ENCODE data around the gene TMEM50B.
A peak's percentile ranks its signal among the peaks of the same experiment; 100 is the strongest.
"Not testable (repeated sequence)": the region's sequence is repeated elsewhere in the genome, so short reads cannot be mapped to it uniquely, and the experiment has no call there.

The TMEM50B gene

DNA sequence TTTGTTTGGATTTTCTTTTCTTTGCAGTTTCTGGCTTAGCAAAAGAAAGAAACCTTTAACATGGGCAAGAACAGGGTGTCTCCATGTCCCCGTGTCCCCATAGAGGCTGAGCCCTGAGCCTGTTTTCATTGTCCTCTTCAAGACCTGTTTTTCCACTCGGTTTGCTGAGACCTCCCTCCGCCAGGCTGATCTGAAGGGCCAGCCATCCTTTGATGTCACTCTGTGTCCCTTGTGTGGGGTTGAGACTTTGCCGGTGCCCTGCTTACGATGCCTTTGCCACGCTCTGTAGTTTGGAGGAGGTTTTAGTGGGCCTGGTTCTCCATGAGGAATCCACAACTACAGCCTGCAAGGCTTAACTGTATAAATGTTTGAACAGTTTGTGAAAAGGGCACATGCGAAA is 52.7 kb downstream of the TMEM50B start:
- DNase-seq: no peak

GRCh38 chr21:33425825-33426224 is 53.9 kb downstream of the TMEM50B start:
- no peak for DNase-seq

DNA sequence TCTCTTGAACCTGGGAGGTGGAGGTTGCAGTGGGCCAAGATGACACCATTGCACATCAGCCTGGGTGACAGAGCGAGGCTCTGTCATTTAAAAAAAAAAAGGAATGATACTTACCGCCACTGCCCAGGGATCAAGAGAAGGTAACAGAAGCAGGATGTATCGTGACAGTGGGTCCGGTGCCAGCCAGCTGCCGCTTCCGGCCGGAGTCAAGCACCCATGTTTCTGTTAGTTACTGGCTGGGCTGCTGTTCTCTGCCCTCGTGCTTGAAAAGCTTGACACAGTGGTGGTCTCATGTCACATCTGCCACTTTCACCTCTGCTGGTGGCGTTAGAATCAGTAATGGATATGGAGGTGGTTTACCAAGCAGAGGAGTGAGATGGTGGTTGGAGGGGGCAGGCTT is 55.6 kb downstream of the TMEM50B start:
- no peak for DNase-seq

DNA sequence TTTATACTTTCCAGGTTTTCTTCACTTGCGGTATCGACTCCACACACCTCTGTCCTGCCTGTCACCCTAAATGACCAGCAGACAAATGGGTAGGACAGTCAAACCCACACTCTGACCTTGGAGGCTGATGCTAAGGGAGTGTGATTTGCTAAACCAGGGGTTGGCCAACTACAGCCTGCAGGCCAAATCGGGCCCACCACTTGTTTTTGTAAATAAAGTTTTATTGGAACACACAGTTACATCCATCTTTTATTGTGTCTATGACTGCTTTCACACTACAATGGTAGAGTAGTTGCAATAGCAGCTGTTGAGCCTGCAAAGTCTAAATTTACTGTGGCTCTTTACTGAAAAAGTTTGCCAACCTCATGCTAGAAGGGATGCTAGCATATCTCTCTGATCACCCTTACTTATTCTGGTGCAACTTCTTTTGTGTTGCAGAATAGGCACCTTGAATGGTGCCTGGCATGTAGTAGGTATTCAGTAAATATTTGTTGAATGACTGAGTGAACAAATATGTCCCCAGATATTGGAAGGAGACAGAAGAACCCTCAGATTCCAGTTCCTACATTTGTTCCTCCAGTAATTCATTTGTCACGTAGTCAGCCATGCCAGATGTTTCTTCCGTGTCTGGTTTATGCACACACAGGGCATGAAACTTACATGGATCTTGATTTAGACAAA is 57.9 kb downstream of the TMEM50B start:
- no peak for DNase-seq

DNA sequence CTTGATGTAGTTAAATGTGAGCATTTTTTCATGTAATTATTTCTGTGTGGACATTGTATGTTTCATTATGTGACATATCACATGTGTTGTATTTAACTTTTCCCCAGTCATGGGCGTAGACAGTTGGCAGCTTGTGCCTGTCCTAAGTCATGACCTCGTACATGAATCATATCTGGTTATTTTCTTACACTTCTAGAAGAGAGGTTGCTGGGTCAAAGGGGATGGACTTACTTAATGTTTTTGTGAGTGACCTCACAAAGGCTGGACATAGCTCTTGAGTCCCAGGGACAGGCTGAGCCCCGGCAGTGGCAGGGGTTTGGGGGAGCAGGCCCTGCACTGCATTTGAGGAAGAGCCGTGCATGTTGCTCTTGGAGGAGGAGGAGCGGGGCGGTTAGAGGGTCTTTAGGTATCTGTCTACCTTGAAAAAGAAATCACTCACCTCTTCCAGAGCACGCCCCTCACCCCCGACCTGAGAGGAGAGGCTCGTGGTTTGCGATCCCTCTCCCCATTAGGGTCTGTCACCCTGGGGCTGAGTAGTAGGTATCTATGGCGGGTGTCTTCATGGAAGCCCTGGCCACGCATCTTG is 60.1 kb downstream of the TMEM50B start:
- no peak for DNase-seq

DNA sequence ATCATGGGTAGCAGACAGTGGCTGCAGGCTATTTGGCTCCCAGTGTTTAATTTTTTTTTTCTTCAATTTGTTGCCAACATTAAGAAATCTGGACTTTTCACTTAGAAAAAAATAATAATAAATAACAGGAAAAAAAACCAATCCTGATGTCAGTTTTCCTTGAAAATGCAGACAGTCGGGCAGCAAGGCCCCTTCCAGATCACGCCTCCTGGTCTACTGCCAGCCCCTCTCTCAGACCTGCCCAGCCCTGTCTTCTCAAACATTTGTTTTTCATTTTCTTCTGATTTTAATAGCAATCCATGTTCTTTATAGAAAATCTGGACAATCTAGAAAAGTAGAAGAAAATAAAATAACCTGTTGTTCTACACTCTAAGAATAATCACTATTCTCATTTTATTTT is 61.1 kb downstream of the TMEM50B start:
- no peak for DNase-seq

GRCh38 chr21:33414926-33415325 is 64.8 kb downstream of the TMEM50B start:
- DNase-seq: no peak

DNA sequence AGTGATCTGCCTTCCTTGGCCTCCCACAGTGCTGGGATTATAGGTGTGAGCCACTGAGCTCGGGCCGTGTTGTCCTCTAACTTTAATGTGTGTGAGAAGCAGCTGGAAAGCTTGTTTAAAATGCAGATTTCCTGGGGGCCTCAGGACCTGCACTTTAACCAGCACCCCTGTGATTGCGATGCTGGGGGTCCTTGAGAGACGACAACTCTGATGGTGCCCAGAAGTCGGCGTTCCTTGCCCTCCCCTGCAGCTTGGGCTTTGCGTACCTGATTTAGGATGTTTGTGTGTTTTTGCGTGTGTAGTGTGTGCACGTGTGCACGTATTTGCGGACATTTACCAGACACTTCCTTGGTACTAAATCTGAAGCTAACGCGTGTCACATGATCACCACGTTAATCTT is 65.7 kb downstream of the TMEM50B start:
- DNase-seq: no peak

DNA sequence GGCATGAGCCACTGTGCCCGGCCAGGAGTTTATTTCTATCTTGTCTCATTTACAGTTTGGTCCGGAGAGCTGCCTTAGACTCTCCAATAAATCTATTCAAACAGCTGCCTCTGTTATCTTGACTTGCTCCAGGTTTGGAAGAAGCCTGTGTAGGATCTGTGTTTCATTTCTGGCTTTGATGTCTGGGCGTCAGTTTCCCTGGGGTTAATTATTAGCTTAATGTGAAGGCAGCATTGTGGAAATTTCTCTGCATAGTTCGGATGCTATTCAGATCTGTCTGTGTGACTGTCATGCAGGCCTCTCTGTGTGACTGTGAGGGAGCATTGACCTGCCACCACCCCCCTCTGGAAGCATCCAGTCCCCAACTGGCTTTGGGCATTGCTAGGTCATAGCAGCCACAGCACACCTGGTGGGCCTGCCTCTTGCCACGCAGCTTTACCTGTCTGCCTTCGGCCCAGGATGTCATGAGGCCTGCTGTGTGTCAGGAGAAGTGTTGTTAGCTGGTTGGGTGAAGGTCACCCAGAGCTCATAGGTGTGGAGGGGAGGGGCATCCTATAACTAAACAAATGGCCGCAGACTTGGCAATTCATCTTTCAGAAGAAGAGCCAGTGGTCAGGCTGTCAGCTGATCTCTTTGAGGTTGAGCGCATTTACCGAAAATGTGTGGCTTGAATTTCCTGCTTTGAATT is 66.8 kb downstream of the TMEM50B start:
- DNase-seq: peak in 1 of 5 experiments; percentile 26

- not testable (repeated sequence) for DNase-seq
Measured at GRCh38 chr21:33412439-33412831, 67.3 kb downstream of the TMEM50B start.

DNA sequence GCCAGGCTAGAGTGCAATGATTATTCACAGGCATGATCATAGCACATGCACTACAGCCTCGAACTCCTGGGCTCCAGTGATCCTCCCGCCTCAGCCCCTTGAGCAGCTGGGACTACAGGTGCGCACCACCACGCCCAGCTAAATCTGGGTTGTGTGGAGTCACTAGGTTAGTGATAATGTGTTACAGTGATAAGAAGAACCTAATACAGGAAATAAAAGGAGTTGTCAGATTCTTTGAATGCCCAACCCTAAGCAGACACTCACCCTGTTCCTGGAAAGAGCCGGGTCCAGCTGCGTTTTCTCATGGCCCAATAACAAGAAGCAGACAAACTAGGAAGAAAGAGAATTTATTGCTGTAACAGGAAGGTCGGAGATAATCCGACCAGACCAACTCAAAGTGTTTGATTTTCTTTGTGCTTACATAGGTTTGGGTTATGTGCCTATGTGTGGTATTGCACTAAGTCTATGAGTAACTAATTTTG is 67.8 kb downstream of the TMEM50B start:
- DNase-seq: no peak

DNA sequence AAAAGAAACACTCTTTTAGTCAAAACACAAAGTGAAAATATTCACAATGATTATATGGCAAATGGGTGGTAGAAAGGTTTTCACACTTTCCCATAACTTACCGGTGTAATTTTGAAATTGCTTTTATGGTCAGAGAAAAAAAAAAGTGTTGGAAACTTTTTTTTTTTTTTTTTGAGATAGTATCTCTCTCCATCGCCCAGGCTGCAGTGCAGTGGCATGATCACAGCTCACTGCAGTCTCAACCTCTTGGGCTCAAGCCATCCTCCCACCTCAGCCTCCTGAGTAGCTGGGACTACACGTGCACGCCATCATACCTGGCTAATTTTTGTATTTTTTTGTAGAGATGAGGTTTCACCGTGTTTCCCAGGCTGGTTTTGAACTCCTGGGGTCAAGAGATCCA is 73.3 kb downstream of the TMEM50B start:
- DNase-seq: peak in 2 of 5 experiments; percentile 10 to 44

DNA sequence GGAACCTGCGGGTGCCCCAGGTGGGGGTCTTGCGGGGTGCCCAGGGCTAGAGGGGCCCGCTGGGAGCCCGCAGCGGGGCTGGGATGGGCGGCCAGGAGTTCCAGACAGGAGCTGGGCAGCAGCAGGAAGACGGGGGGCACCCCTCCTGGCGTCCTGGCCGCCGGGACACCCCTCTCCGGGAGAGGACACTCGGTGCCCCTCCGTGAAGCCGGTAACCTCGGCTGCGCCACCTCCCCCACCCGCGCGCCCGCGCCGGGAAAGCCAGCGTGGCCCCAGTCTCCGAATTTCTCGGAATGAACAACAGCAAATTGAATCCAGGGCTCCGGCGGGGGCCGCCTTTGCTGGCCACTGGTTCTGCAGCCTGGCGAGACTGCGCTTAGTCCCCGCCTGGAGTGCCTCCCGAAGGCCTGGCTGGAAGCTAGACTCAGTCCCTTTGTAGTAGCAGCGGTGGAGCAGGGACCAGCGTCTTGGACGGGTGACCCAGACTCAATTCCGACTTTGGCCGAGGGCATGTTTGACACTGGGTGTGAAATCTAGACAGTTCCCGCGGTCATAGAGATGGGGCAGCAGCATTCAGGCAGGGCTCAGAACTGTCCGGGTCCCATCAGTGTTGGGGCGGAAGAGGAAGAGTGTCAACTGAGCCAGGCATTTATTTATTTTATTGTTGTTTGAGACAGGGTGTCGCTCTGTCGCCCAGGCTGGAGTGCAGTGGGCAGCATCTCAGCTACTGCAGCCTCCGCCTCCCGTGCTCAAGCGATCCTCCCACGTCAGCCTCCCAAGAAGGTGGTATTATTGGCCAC is 75.8 kb downstream of the TMEM50B start:
- peak in 2 of 5 experiments; percentile 10 to 47 for DNase-seq

DNA sequence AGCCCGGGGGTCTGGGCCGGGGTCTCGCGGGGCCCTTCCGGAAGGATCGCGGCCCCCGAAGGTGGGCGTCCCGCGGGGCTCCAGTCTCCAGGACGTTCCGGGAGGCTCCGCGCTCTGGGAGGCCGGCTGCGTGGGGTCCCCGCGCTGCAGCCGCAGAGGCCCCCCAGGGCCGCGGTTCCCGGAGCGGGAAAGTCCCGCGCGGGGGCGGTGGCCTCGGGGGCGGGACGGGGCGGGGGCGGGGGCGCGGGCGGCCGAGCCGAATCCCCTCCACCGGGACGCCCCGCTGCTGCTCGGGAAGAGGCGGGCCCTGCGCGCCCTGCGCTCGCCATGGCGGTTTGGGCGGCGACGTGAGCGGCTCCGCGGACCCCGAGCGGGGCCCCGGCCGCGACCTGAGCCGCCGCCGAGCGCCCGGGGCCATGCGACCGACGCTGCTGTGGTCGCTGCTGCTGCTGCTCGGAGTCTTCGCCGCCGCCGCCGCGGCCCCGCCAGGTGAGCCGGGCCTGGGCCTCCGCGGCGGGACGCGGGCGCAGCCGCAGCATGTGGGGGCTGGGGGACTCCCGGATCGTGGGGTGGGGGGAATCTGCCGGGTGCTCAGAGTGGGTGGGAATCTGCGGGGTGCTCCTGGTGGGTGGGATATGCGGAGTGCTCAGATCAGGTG is 76.5 kb downstream of the TMEM50B start, which contains the start of gene IFNGR2:
Gene IFNGR2 (plus strand): TSS at position 286 of the 658 bp plus-strand sequence. CDS start 131 bp downstream, at position 417.
- peak; percentile 7 to 56 (median 34) for DNase-seq

DNA sequence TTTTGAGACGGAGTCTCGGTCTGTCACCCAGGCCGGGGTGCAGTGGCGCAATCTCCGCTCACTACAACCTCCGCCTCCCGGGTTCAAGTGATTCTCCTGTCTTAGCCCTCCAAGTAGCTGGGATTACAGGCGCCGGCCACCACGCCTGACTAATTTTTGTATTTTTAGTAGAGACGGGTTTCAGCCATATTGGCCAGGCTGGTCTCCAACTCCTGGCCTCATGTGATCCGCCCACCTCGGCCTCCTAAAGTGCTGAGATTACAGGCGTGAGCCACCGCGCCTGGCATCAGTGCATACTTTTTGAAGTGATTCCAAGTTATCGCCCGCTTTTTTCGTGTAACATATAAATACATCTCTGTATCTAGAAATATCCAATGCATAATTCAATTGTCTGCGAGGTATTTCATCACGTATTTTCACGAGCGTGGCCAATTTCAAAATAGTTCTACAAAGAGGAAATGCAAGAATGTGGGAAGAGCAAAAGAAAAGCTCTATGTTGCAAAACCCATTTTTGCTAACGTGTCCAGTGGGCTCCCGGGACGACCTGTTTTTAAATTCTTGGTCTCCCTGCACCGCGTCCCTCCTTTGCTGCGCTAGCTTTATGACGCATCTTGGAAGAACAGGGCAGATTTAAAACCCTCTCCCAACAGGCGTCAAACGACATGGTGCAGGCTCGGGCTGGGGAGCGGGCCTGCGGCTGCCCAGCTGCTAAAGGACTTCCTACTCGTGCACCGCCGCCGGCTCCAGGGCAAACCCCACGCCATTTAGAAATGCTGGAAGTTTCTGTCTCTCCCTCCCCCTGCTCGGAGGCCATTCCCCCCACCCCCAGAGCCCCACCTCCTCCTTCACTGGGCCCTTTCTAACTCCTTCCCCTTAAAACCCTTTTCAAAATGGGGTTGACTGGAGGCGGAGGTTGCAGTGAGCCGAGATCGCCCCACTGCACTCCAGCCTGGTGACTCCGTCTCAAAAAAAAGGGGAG is 77.5 kb downstream of the TMEM50B start:
- DNase-seq: peak in 1 of 5 experiments; percentile 49

GRCh38 chr21:33401630-33401992 is 78.2 kb downstream of the TMEM50B start:
- DNase-seq: no peak
